Measurements from ENCODE around the gene SPATA21.

SPATA21 gene

DNA sequence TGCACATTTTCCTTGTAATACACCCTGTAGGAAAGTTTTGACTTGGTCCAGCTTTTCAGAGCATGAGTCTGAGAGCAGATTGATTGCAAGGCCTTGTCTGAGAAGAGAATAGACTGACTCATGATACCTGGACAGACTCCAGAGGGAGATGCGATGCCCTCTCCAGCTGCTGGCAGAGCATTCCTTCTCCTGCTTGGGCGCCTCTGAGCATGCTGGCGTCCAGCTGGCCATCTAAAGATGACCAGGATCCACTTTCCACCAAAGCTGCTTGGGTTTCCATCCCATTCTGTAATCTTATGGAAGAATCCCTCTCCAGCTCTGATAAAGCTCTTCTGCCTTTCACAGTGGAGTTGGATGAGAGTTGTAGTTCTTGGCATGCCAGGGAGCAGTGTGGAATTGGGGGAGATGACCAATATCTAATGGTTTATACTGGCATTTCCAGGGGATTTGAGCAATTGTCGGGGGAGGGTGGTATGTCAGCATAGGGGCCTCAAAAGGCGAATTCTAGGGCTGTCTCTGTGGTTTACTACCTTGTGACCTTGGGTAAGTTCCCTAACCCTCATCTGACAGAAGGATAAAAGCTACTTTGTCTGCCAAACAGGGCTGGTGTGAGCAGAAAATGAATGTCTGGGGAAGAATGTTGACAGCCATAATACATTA, 50.6 kb downstream of the SPATA21 start:
- peak; percentile 39 for ATAC-seq
- Mint-ChIP-seq H3K4me1 (peaks cover 74% of the 10 kb centered on the region), H3K27ac (no peak overlapping the region), H3K9me3 (no peaks in the 10 kb centered on the region), H3K4me3 (peak overlapping the region; percentile 61), H3K36me3 (peaks cover 66% of the 10 kb centered on the region)
- no peak for DNase-seq (ENCODE audit: low spot score in 2 of 2)

DNA sequence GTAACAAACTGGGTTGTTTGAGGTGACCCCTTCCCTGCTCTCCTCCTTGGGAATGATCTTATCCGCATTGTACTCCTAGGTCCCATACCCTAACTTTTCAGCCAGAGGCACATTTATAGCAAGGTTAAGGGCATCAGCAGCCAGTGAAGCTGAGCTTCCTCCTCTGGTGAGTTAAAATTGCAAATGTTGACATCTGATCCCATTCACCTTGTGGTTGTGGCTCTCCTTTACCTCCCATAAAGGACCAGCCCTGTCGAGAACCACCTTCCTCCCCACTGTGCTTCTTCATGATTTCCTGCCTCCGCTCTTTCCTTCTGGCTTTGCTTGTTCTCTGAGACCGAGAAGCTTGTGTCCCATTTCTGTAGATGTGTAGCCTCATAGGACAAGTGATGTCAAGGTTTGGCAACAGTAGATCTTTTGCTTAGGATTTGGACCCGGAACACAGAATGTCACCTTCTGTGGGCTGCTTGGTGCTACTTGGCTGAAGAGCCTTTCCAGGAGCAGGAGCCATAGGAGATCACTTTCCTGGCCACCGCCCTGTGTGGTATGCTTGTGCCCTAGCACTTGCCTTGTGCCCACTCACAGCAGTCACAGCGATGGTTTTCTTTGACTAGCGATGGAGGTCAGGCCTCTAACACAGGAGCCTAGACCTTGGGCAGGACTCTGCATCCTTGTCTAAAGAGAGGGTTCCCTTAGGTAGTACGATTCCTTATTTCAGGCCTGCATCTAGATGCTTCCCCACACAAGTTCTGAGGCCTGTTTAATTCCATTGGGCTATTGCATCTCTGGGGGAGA, 51.4 kb downstream of the SPATA21 start:
- peaks cover 68% of the 10 kb centered on the region for H3K4me1 Mint-ChIP-seq
- H3K36me3 Mint-ChIP-seq, result peaks cover 66% of the 10 kb centered on the region
- no peak overlapping the region for H3K4me3 Mint-ChIP-seq
- DNase-seq (ENCODE audit: low spot score in 2 of 2) (no peak), ATAC-seq (no peak)
- peak overlapping the region; percentile 64 for H3K27ac Mint-ChIP-seq
- H3K9me3 Mint-ChIP-seq, result no peaks in the 10 kb centered on the region

DNA sequence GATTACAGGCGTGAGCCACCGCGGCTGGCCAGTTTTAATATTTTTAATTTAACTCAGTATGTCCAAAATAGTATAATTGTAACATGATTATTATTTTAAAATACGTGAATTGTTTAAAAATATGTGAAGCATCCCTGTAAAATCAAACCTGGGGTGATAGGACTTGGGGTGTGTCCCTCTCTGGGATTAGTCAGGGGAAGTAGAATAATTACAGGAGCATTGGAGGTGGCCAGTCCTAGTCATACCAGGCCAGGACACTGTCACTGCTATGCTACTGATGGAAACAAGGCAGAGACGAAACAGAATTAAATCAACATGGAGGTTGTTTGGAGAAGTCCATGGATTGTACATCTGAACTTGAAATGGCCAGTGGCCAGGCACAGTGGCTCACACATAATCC, 53.3 kb downstream of the SPATA21 start:
- Mint-ChIP-seq H3K9me3 (no peaks in the 10 kb centered on the region), H3K4me1 (peaks cover 60% of the 10 kb centered on the region), H3K36me3 (peaks cover 75% of the 10 kb centered on the region), H3K4me3 (no peak overlapping the region), H3K27ac (peak overlapping the region; percentile 58)
- ATAC-seq (peak; percentile 51), DNase-seq (ENCODE audit: low spot score in 2 of 2) (no peak)

DNA sequence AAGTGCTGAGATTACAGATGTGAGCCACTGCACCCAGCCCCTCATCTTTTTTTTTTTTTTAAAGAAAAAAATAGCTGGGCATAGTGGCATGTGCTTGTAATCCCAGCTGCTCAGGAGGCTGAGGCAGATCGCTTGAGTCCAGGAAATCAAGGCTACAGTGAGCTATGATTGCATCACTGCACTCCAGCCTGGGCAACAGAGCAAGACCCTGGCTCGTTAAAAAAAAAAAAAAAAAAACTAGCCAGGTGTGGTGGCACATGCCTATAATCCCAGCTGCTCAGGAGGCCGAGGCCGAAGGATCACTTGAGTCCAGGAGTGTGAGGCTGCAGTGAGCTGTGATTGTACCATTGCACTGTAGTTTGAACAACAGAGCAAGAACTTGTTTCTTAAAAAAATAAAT, 56.4 kb downstream of the SPATA21 start:
- no peak for ATAC-seq
- H3K4me3 Mint-ChIP-seq, result no peak overlapping the region
- H3K4me1 Mint-ChIP-seq, result peaks cover 69% of the 10 kb centered on the region
- H3K9me3 Mint-ChIP-seq, result no peaks in the 10 kb centered on the region
- no peak overlapping the region for H3K27ac Mint-ChIP-seq
- peaks cover 93% of the 10 kb centered on the region for H3K36me3 Mint-ChIP-seq
- no peak for DNase-seq (ENCODE audit: low spot score in 2 of 2)

DNA sequence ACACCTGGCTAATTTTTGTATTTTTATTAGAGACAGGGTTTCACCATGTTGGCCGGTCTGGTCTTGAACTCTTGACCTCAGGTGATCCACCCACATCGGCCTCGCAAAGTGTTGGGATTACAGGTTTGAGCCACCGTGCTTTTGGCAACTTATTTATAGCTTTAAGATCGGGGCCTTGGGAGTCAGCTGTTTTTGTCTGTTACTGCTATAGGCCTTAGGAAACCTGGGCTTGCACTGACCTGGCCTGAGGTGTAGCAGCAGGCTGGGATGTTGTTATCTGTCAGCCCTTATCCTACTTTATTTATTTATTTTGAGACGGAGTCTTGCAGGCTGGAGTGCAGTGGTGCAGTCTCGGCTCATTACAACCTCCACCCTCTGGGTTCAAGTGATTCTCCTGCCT, 58.8 kb downstream of the SPATA21 start:
- ATAC-seq, result no peak
- Mint-ChIP-seq H3K4me1 (peaks cover 64% of the 10 kb centered on the region), H3K27ac (peak overlapping the region; percentile 10), H3K4me3 (no peak overlapping the region), H3K9me3 (no peaks in the 10 kb centered on the region), H3K36me3 (peaks cover 94% of the 10 kb centered on the region)
- no peak for DNase-seq (ENCODE audit: low spot score in 2 of 2)

DNA sequence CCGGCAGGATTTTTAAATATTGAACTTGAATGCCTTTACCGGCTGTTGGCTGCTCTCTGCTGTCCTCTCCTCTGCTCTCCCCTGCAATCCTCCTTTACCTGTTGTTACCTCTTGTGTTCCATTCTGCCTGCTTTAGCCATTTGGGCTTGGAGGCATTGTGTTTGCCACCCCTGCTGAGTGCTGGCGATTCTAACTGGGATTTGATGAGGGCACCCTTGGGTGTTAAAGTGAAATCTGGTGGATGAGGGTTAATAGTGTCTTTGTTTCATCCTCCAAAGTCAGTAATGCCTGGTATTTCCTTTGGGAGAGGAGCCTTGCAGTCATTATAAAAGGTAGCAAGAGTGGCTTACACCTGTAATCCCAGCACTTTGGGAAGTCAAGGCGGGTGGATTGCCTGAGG, 60.3 kb downstream of the SPATA21 start:
- H3K4me3 Mint-ChIP-seq, result no peak overlapping the region
- H3K9me3 Mint-ChIP-seq, result no peaks in the 10 kb centered on the region
- peaks cover 65% of the 10 kb centered on the region for H3K4me1 Mint-ChIP-seq
- DNase-seq (ENCODE audit: low spot score in 2 of 2) (no peak), ATAC-seq (no peak)
- H3K27ac Mint-ChIP-seq, result no peak overlapping the region
- H3K36me3 Mint-ChIP-seq, result peaks cover 94% of the 10 kb centered on the region

DNA sequence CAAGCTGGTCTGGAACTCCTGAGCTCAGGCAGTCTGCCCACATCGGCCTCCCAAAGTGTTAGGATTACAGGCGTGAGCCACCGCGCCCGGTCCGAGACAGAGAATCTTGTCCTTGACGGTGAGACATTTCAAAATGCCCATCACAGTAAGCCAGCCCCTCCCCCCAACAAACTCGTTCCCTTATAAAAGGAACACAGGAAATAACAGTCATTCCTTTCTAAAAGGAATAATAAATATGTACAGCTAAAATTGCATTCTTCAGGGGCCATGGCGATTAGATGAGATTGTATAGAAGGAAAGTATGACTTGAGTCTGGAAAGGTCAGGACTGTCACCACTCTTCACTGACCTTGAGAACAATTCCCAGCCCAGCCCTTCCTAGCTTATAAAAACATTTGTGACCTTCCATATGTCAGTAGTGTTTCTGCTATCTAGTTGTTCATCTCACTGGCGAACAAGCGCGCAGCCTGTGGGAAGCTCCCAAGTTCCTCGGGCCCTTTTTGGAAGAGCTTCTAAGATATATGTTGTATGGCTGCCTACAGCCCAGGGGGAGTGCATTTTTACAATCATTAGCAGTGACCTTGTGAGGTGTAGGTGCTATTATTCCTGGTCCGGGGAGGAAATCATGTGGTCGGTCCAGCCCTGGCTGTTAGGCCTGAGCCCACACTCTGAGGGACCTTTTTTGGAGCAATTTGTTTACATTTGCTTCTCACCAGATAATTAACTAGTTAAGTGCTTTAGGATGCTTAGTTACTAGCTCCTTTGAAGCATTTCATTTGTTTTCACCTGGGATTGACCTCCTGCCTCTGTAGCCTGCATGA, 61.5 kb downstream of the SPATA21 start:
- ATAC-seq, result no peak
- peak overlapping the region; percentile 20 for H3K27ac Mint-ChIP-seq
- no peak overlapping the region for H3K4me3 Mint-ChIP-seq
- peaks cover 96% of the 10 kb centered on the region for H3K36me3 Mint-ChIP-seq
- no peak for DNase-seq (ENCODE audit: low spot score in 2 of 2)
- H3K9me3 Mint-ChIP-seq, result no peaks in the 10 kb centered on the region
- H3K4me1 Mint-ChIP-seq, result peaks cover 73% of the 10 kb centered on the region

DNA sequence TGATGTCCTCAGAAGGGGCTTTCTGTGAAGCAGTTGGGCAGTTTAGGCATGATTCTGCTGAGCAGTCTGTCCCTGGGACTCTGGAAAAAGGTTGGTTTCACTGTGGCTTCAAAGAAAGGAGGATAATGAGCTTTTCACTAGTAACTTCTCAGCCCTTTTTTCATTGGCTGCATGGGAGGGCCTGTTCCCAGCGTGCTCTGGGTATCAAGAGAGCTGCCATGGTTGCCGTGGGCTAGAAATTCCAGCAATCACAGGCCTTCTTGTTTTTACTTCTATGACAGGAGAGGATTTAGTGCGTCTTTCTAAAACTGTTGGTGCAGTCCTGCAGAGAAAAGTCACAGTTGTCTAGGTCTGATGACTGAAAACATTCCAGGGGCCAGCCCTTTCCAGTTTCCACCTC, 63.0 kb downstream of the SPATA21 start:
- H3K27ac Mint-ChIP-seq, result peak overlapping the region; percentile 52
- ATAC-seq, result no peak
- no peak for DNase-seq (ENCODE audit: low spot score in 2 of 2)
- no peaks in the 10 kb centered on the region for H3K9me3 Mint-ChIP-seq
- H3K36me3 Mint-ChIP-seq, result peaks cover 93% of the 10 kb centered on the region
- H3K4me1 Mint-ChIP-seq, result peaks cover 77% of the 10 kb centered on the region
- H3K4me3 Mint-ChIP-seq, result peak overlapping the region; percentile 16

DNA sequence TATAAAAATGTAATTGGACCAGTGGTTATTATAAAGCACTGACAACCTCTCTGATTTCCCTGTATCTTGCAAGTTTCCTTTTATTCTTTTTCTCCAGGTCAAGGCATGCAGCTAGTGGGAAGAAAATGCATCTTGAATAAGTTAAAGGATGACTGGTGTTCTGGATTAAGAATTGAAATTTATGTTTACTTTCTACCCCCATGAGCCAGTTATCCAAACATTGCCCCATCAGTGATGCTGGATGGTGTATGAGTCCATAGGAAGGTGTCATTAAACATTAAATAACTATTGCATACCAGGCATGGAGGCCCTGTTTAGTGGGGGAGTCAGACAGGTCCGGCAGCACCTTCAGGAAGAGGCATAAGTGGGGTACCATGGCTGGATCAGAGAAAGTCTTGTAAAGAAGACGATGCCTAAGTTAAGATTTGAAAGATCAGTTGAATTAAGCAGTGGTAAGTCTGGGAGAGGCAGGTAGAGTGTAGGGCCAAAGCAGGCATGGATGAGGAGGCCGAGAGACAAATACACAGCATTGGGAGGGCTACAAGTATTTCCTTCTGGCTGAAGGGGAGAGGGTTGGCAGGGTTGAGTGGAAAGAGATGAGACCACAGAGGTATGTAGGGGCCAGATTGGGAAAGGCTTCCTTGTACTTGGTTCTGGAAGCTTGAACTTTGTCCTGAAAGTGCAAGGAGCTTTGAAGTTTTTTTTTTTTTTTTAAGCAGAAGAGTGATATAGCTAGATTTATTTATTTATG, 64.5 kb downstream of the SPATA21 start:
- peaks cover 92% of the 10 kb centered on the region for H3K36me3 Mint-ChIP-seq
- peaks cover 76% of the 10 kb centered on the region for H3K4me1 Mint-ChIP-seq
- peak overlapping the region; percentile 82 for H3K27ac Mint-ChIP-seq
- no peak for DNase-seq (ENCODE audit: low spot score in 2 of 2)
- peak overlapping the region; percentile 72 for H3K4me3 Mint-ChIP-seq
- H3K9me3 Mint-ChIP-seq, result no peaks in the 10 kb centered on the region
- no peak for ATAC-seq

DNA sequence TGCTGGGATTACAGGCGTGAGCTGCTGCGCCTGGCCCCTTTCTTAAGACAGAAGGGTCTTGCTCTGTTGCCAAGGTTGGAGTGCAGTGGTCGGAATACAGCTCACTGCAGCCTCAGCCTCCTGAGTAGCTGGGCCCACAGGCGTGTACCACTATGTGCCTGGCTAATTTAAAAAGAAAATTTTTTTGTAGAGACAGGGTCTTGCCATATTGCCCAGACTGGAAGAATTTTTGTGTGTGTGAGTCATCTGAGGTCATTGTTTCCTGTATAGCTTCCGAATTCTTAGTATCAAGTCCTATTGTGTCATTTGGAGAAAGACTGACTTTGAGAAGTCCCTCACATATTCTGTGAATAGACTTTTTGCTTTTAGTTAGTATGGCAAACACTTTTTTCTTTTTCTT, 65.5 kb downstream of the SPATA21 start:
- ATAC-seq, result peak; percentile 45
- Mint-ChIP-seq H3K4me3 (peak overlapping the region; percentile 72), H3K27ac (peak overlapping the region; percentile 82), H3K9me3 (no peaks in the 10 kb centered on the region), H3K4me1 (peaks cover 66% of the 10 kb centered on the region), H3K36me3 (peaks cover 92% of the 10 kb centered on the region)
- peak in 1 of 2 donors; percentile 68 for DNase-seq (ENCODE audit: low spot score in 2 of 2)

DNA sequence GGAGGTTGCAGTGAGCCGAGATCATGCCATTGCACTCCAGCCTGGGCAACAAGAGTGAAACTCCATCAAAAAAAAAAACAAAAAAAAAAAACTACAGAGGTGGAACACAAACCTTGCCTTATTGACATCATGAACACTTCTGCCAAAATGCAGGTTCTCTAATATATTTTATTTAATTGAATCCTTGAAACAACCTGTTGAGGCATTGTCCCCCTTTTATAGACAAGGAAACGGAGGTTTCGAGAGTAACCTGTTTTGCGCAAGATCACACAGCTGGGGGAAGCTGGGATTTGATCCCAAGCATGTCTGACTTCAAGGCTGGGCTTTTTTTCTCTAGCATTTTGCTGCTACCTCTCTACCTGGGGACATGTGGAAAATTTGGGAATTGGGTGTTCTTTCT, 67.4 kb downstream of the SPATA21 start:
- no peaks in the 10 kb centered on the region for H3K9me3 Mint-ChIP-seq
- H3K4me1 Mint-ChIP-seq, result peaks cover 52% of the 10 kb centered on the region
- H3K36me3 Mint-ChIP-seq, result peaks cover 76% of the 10 kb centered on the region
- ATAC-seq (no peak), DNase-seq (ENCODE audit: low spot score in 2 of 2) (no peak)
- peak overlapping the region; percentile 95 for H3K4me3 Mint-ChIP-seq
- H3K27ac Mint-ChIP-seq, result no peak overlapping the region

DNA sequence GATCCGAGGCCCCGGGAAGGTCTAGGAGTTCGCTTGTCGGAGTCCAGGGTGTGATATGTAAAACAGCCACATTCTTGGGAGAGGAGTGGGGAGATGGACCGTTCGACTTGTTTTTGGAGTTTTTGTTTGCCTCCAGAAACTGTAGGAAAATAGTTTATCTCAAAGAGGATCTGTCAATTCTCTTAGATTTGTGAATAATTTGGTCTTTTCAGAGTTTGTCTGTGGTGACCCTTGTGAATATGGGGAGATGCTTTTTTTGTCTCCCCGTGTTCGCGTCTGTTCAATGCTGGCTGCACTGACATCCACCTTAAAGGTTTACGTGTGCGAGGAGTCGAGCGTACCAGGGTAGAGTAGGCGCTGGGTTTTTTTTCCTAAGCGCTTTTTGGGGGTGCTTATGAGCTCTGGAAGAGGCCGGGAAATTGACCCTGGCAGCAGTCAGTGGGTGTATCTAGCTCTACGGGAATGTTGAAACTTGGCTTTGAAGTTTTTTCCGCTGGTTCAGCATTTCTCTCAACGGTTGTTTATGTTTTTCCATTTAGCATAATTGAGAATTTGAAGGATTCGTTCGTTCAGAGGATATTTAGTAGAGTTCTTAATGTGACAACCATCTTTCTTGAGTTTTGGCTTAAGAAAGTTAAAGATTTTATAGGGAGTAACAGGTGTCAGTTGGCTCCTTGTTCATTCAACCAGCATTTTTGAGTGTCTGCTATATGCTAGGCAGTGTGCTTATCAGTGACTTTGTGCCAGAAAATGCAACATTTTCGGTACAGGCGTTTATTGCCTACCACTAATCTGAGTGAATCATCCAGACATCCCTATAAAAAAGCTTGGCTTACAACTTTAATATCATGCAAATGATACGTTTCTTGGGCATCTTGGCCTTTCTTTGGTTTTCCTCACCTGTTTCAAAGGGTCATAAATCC, 69.0 kb downstream of the SPATA21 start:
- H3K36me3 Mint-ChIP-seq, result peaks cover 60% of the 10 kb centered on the region
- no peaks in the 10 kb centered on the region for H3K9me3 Mint-ChIP-seq
- H3K4me1 Mint-ChIP-seq, result peaks cover 47% of the 10 kb centered on the region
- no peak for ATAC-seq
- DNase-seq (ENCODE audit: low spot score in 2 of 2), result no peak
- H3K4me3 Mint-ChIP-seq, result peak overlapping the region; percentile 95
- H3K27ac Mint-ChIP-seq, result peak overlapping the region; percentile 99

DNA sequence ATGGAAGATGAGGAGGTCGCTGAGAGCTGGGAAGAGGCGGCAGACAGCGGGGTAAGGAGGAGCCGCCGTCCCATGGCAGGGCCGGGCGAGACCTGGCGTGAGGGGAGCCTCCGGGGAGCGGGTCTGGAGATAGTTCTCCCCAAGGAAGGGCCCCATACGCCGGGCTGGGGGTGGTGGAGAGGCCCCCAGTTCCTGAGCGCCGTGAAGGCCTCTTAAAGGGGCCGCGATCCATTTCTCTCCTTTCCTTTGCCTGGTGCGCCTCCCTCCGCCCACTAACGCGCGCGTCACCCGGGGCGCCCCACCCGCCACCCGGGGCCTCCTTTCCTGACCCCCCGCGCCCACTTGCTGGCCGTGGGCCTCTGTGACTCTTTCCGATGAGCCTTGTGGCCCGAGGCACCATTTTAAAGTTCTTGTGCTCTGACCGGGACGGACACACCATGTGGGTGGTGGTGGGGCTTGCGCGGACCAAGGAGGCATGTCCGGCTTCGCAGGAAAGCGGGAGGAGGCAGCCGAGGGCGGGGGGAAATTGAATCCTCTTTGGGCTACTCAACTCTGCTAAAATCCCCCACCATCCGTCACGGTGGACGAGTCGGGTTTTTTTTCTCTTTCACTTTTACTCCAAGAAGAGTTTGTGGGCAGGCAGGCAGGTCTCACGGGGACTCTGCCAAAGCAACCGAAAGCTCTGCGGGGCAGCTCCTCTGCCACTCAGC, 69.8 kb downstream of the SPATA21 start:
- Mint-ChIP-seq H3K36me3 (peaks cover 52% of the 10 kb centered on the region), H3K4me3 (peak overlapping the region; percentile 95), H3K27ac (peak overlapping the region; percentile 99), H3K4me1 (peaks cover 39% of the 10 kb centered on the region), H3K9me3 (no peaks in the 10 kb centered on the region)
- DNase-seq (ENCODE audit: low spot score in 2 of 2), result peak; percentile 87 to 96
- peak; percentile 83 for ATAC-seq

Measured in stimulated activated effector memory CD8-positive, alpha-beta T cell treated with anti-CD3 and anti-CD28 coated beads, Interleukin-12 subunit alpha, Interleukin-12 subunit beta, amount 100 ng/mL, for 72 hours (primary cell).